ENCODE measurements around the gene GABBR1. TPM values are rescaled to one million over a fixed set of nuclear protein-coding genes. Genes with fewer than 3 reads are reported as not detected.

The GABBR1 gene
- total RNA-seq, 1 experiment from 2014 or later, result 36.3 TPM

GRCh38 chr6:29589423-29590048 lies 43.4 kb downstream of the GABBR1 start:
- intact Hi-C loops (cut with micrococcal nuclease; ENCODE audit: unreplicated experiment), result loop anchor here (1.0 to 2.0 kb wide), 3 partner anchors 573 to 903 kb away; no protein-coding TSS in a partner anchor
- H2AFZ ChIP-seq, result no peak overlapping the region
- H3K27ac ChIP-seq, result no peak overlapping the region
- no peaks in the 10 kb centered on the region for H3K9me3 ChIP-seq (ENCODE audit: insufficient read depth, low read depth)
- no peaks in the 10 kb centered on the region for H3K9me2 ChIP-seq (ENCODE audit: insufficient read depth)
- peaks cover 51% of the 10 kb centered on the region for H3K27me3 ChIP-seq (ENCODE audit: insufficient read depth, low read depth)
- ChIA-PET CTCF (interaction anchor here (0.6 kb wide), 2 partner anchors 77 to 336 kb away, joined by 3 read pairs; no protein-coding TSS in a partner anchor), POLR2A (ENCODE audit: unreplicated experiment) (no interaction called here)
- H3K36me3 ChIP-seq (ENCODE audit: low read depth), result no peaks in the 10 kb centered on the region
- H3F3A ChIP-seq (ENCODE audit: insufficient read depth, low read depth), result no peaks in the 10 kb centered on the region
- no peak overlapping the region for H3K4me2 ChIP-seq
- H4K20me1 ChIP-seq (ENCODE audit: insufficient read depth), result no peaks in the 10 kb centered on the region
- no peak overlapping the region for H3K4me3 ChIP-seq
- no peaks in the 10 kb centered on the region for H3K79me2 ChIP-seq (ENCODE audit: low read depth)
- TF ChIP-seq EZH2 (IDR thresholded peaks at IDR 0.05; ENCODE audit: low read depth) (no peak), CTCF (conservative IDR thresholded peaks at IDR 0.05) (peak; percentile 97)
- H3K4me1 ChIP-seq (replicated peaks; ENCODE audit: insufficient read depth), result no peaks in the 10 kb centered on the region
- no TSS peak for BruUV-seq (replicated peaks)
- DNase-seq, result peak in 1 of 2 experiments; percentile 45

GRCh38 chr6:29584821-29585220 lies 48.2 kb downstream of the GABBR1 start, which contains the start of gene OR2H2:
TSS of gene OR2H2 (plus strand) at chr6:29585121. CDS start at chr6:29587945, 2,824 bp downstream.
- Histone ChIP-seq H4K20me1 (ENCODE audit: insufficient read depth) (no peaks in the 10 kb centered on the region), H2AFZ (no peak within 1 kb of the TSS), H3K27ac (no peak within 1 kb of the TSS), H3K36me3 (ENCODE audit: low read depth) (no peaks in the 10 kb centered on the region), H3F3A (ENCODE audit: insufficient read depth, low read depth) (no peaks in the 10 kb centered on the region), H3K4me1 (replicated peaks; ENCODE audit: insufficient read depth) (no peaks in the 10 kb centered on the region), H3K4me3 (no peak within 1 kb of the TSS), H3K27me3 (ENCODE audit: insufficient read depth, low read depth) (peaks cover 60% of the 10 kb centered on the region; the same call in 1 of the 2 replicates), H3K4me2 (no peak within 1 kb of the TSS), H3K79me2 (ENCODE audit: low read depth) (no peaks in the 10 kb centered on the region), H3K9me2 (ENCODE audit: insufficient read depth) (no peaks in the 10 kb centered on the region), H3K9me3 (ENCODE audit: insufficient read depth, low read depth) (no peaks in the 10 kb centered on the region)
- no peak for TF ChIP-seq CTCF (conservative IDR thresholded peaks at IDR 0.05)
- TF ChIP-seq EZH2 (IDR thresholded peaks at IDR 0.05; ENCODE audit: low read depth), result no peak
- no TSS peak for BruUV-seq (replicated peaks)
- no peak for DNase-seq
- intact Hi-C loops (cut with micrococcal nuclease; ENCODE audit: unreplicated experiment), result no loop called here
- CTCF ChIA-PET, result no interaction called here
- POLR2A ChIA-PET (ENCODE audit: unreplicated experiment), result no interaction called here

GRCh38 chr6:29577544-29577943 lies 55.4 kb downstream of the GABBR1 start:
- no TSS peak for BruUV-seq (replicated peaks)
- Histone ChIP-seq H3K27ac (no peak overlapping the region), H3K36me3 (ENCODE audit: low read depth) (no peaks in the 10 kb centered on the region), H4K20me1 (ENCODE audit: insufficient read depth) (no peaks in the 10 kb centered on the region), H3K9me2 (ENCODE audit: insufficient read depth) (no peaks in the 10 kb centered on the region; the same call in 1 of the 2 replicates), H3K27me3 (ENCODE audit: insufficient read depth, low read depth) (peaks cover 81% of the 10 kb centered on the region), H3K79me2 (ENCODE audit: low read depth) (no peaks in the 10 kb centered on the region), H3K4me2 (no peak overlapping the region), H3K4me1 (replicated peaks; ENCODE audit: insufficient read depth) (no peaks in the 10 kb centered on the region), H3F3A (ENCODE audit: insufficient read depth, low read depth) (no peaks in the 10 kb centered on the region), H3K4me3 (no peak overlapping the region), H3K9me3 (ENCODE audit: insufficient read depth, low read depth) (no peaks in the 10 kb centered on the region), H2AFZ (no peak overlapping the region)
- DNase-seq, result no peak
- ChIA-PET CTCF (no interaction called here), POLR2A (ENCODE audit: unreplicated experiment) (interaction anchor here (0.6 kb wide), 1 partner anchor 604 kb away, joined by 4 read pairs; no protein-coding TSS in a partner anchor)
- no peak for TF ChIP-seq EZH2 (IDR thresholded peaks at IDR 0.05; ENCODE audit: low read depth)
- no peak for TF ChIP-seq CTCF (conservative IDR thresholded peaks at IDR 0.05)
- intact Hi-C loops (cut with micrococcal nuclease; ENCODE audit: unreplicated experiment), result no loop called here
